T-cell (primary cell): ENCODE results near the gene DGCR2. TPM values are rescaled to one million over a fixed set of nuclear protein-coding genes. Genes with fewer than 3 reads are reported as not detected.
A peak's percentile ranks its signal among the peaks of the same experiment; 100 is the strongest.

Experiments used
- ATAC-seq, 4 experiments: fragments of 200-7000 bp in 3 of 4; fragments of 150-1000 bp in 1 of 4; cut with Tn5 transposase; replicated peaks in 1 of 4; 1 replicate in 3 of 4; 2 replicates in 1 of 4; pipeline ENCODE4 v1.10.0; 2021; ENCODE audit warnings: moderate library complexity in 3 of 4, mild to moderate bottlenecking in 2 of 4, moderate number of reproducible peaks in 1 of 4
- CTCF ChIA-PET, 2 donors: fragments of 300-600 bp; sonication (Branson Sonifier 250); formaldehyde crosslinking; loops; one replicate each; lab custom pipeline; 2022; ENCODE audit warnings: antibody characterized with exemption in 2 of 2; lab: Charles Lee
- POLR2A ChIA-PET, 2 donors: fragments of 300-600 bp; sonication (Branson Sonifier 250); formaldehyde crosslinking; loops; one replicate each; lab custom pipeline; 2022; ENCODE audit warnings: antibody characterized with exemption in 2 of 2; lab: Charles Lee
- DNase-seq, 35 experiments: peaks; one replicate each; pipeline versions ENCODE4 v3.0.0 to v3.0.0-alpha.2; 2013 to 2023
- H3K27ac ChIP-seq: one replicate; pipeline ENCODE4 v1.5.1; 2013; ENCODE audit warnings: low read length
- H3K27me3 ChIP-seq, 2 experiments: replicated peaks in 1 of 2; 1 replicate in 1 of 2; 2 replicates in 1 of 2; pipeline versions ENCODE4 v1.6.1 to v1.7.0; 2013; ENCODE audit warnings: low read length in 1 of 2, mixed read lengths in 1 of 2; ENCODE audit not compliant: control insufficient read depth in 2 of 2, insufficient read depth in 2 of 2; ENCODE audit errors: extremely low read depth in 1 of 2
- H3K36me3 ChIP-seq, 2 donors: 1 replicate in 1 of 2; 2 replicates in 1 of 2; pipeline versions ENCODE4 v1.6.1 to v1.7.0; 2013; ENCODE audit warnings: low read length in 1 of 2; ENCODE audit not compliant: control insufficient read depth in 2 of 2, insufficient read depth in 1 of 2; ENCODE audit errors: extremely low read depth in 1 of 2
- H3K4me1 ChIP-seq, 2 experiments: 1 replicate in 1 of 2; 2 replicates in 1 of 2; pipeline versions ENCODE4 v1.6.1 to v1.7.0; 2013; ENCODE audit warnings: low read length in 2 of 2, mixed read lengths in 1 of 2; ENCODE audit not compliant: insufficient read depth in 2 of 2, control insufficient read depth in 1 of 2; ENCODE audit errors: extremely low read depth in 1 of 2
- H3K4me3 ChIP-seq, 2 donors: 1 replicate in 1 of 2; 2 replicates in 1 of 2; pipeline versions ENCODE4 v1.5.1 to v1.7.0; 2013; ENCODE audit warnings: mild to moderate bottlenecking in 2 of 2, low read length in 1 of 2, moderate library complexity in 1 of 2; ENCODE audit not compliant: control insufficient read depth in 1 of 2; ENCODE audit errors: extremely low read depth in 1 of 2
- H3K9me3 ChIP-seq: 2 replicates; pipeline ENCODE4 v1.7.0; 2013
- H3K27ac Mint-ChIP-seq, 2 donors: one replicate each; pipeline ENCODE4 v1.8.0; 2020 to 2021; ENCODE audit warnings: mild to moderate bottlenecking in 2 of 2, mixed read lengths in 2 of 2
- H3K27me3 Mint-ChIP-seq, 2 donors: one replicate each; pipeline ENCODE4 v1.8.0; 2021 to 2022; ENCODE audit warnings: mixed read lengths in 2 of 2
- H3K36me3 Mint-ChIP-seq: one replicate; pipeline ENCODE4 v1.8.0; 2021; ENCODE audit warnings: mixed read lengths
- H3K4me1 Mint-ChIP-seq, 3 donors: one replicate each; pipeline ENCODE4 v1.8.0; 2020 to 2022; ENCODE audit warnings: mixed read lengths in 3 of 3, mild to moderate bottlenecking in 1 of 3
- H3K4me3 Mint-ChIP-seq, 3 donors: one replicate each; pipeline ENCODE4 v1.8.0; 2020 to 2022; ENCODE audit warnings: mild to moderate bottlenecking in 3 of 3, mixed read lengths in 3 of 3, moderate library complexity in 3 of 3
- H3K9me3 Mint-ChIP-seq, 3 donors: one replicate each; pipeline ENCODE4 v1.8.0; 2020 to 2022; ENCODE audit warnings: mixed read lengths in 3 of 3
- WGBS: methylation state at CpG from one replicate; pipeline ENCODE4 v1.1.5; 2013; ENCODE audit warnings: missing lambda C conversion rate; ENCODE audit not compliant: insufficient coverage; 5-methylcytosine and 5-hydroxymethylcytosine counted together
- total RNA-seq, 35 experiments: library from RNA in 6 of 35; stranded (reverse) in 6 of 35; fragments of 120-200 nt in 1 of 35; gene quantifications; one replicate each; pipeline versions ENCODE4 v1.2.1 to v1.2.4 and lab custom pipeline; 2013 to 2026

DGCR2 gene
- total RNA-seq, 5 donors from 2014 or later (not counting 1 experiment from before 2014, with no cell fraction given): 50.9 to 79.2 (median 71.5) TPM

GRCh38 chr22:19062139-19062942 is 59.9 kb downstream of the DGCR2 start:
- DNase-seq: peak in 1 of 35 experiments; percentile 3
- Histone ChIP-seq H3K4me3 (no peak overlapping the region), H3K27me3 (no peaks in the 10 kb centered on the region), H3K9me3 (no peaks in the 10 kb centered on the region), H3K27ac (no peak overlapping the region), H3K4me1 (no peaks in the 10 kb centered on the region), H3K36me3 (peaks cover 30 to 90% of the 10 kb centered on the region in 2 donors)
- Mint-ChIP-seq H3K4me3 (no peak overlapping the region), H3K4me1 (peaks cover 0 to 11% (median 6%) of the 10 kb centered on the region in 3 donors), H3K9me3 (no peaks in the 10 kb centered on the region), H3K36me3 (peaks cover 60% of the 10 kb centered on the region), H3K27ac (no peak overlapping the region), H3K27me3 (no peaks in the 10 kb centered on the region)
- WGBS: 95% methylated on average over 11 of the region's 12 CpGs
- POLR2A ChIA-PET: interaction anchor here in 1 of 2 donors (0.6 kb wide), 1 partner anchor 92 kb away, joined by 3 read pairs; no protein-coding TSS in a partner anchor
- CTCF ChIA-PET: no interaction called here
- no peak for ATAC-seq

GRCh38 chr22:19061471-19062138 is 60.6 kb downstream of the DGCR2 start:
- no peaks in the 10 kb centered on the region for H3K27me3 ChIP-seq
- ATAC-seq: no peak
- H3K4me1 ChIP-seq: no peaks in the 10 kb centered on the region
- no peak overlapping the region for H3K4me3 ChIP-seq
- H3K27me3 Mint-ChIP-seq: no peaks in the 10 kb centered on the region
- CTCF ChIA-PET: no interaction called here
- no peaks in the 10 kb centered on the region for H3K9me3 ChIP-seq
- POLR2A ChIA-PET: interaction anchor here in 1 of 2 donors (0.6 kb wide), 1 partner anchor 93 kb away, joined by 3 read pairs; no protein-coding TSS in a partner anchor
- DNase-seq: no peak
- H3K4me1 Mint-ChIP-seq: peaks cover 0 to 11% (median 9%) of the 10 kb centered on the region in 3 donors
- peaks cover 28 to 88% of the 10 kb centered on the region in 2 donors for H3K36me3 ChIP-seq
- H3K36me3 Mint-ChIP-seq: peaks cover 65% of the 10 kb centered on the region
- H3K27ac ChIP-seq: no peak overlapping the region
- whole genome bisulfite sequencing: 98% methylated on average over 6 of the region's 6 CpGs
- H3K4me3 Mint-ChIP-seq: no peak overlapping the region
- no peak overlapping the region for H3K27ac Mint-ChIP-seq
- H3K9me3 Mint-ChIP-seq: no peaks in the 10 kb centered on the region

DNA sequence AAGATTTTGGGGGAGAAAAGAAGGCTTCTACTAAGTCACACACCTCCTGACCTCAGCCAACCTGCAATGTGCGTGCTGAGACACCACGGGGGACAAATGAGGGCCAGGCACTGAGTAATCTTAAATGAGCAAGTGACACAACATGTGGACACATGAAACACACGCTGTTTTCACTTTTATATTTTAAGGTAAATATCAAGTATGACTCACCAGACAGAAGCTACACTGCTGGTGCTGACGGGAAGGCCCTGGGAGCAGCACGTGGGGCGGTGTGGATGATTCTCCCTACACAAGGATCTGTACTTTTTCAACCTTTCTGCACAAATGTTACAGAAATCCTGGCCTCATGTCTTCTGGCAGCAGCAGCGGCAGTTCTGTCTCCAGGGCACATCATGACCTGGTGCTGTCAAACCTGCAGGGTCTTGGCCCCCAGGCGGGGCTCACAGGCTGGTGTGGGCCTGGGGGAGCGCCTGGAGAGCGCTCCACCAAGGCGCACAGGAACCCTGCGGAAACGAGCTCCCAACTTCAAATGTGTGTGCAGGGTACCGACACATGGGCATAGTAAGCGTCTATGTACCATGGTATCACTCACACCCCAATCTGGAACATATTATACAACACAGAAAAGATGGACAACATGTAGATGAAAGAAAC is 61.7 kb downstream of the DGCR2 start:
- Histone ChIP-seq H3K27me3 (no peaks in the 10 kb centered on the region), H3K9me3 (no peaks in the 10 kb centered on the region), H3K4me1 (no peaks in the 10 kb centered on the region), H3K36me3 (peaks cover 27 to 81% of the 10 kb centered on the region in 2 donors), H3K4me3 (no peak overlapping the region), H3K27ac (no peak overlapping the region)
- WGBS: 86% methylated on average over 6 of the region's 15 CpGs
- Mint-ChIP-seq H3K36me3 (peaks cover 63% of the 10 kb centered on the region), H3K4me3 (no peak overlapping the region), H3K9me3 (no peaks in the 10 kb centered on the region), H3K4me1 (peaks cover 0 to 11% (median 9%) of the 10 kb centered on the region in 3 donors), H3K27ac (no peak overlapping the region), H3K27me3 (no peaks in the 10 kb centered on the region)
- no peak for DNase-seq
- ATAC-seq: no peak
- ChIA-PET CTCF (no interaction called here), POLR2A (no interaction called here)

GRCh38 chr22:19059481-19060278 is 62.5 kb downstream of the DGCR2 start:
- peaks cover 0 to 11% (median 9%) of the 10 kb centered on the region in 3 donors for H3K4me1 Mint-ChIP-seq
- peak in 1 of 35 experiments; percentile 7 for DNase-seq

DNA sequence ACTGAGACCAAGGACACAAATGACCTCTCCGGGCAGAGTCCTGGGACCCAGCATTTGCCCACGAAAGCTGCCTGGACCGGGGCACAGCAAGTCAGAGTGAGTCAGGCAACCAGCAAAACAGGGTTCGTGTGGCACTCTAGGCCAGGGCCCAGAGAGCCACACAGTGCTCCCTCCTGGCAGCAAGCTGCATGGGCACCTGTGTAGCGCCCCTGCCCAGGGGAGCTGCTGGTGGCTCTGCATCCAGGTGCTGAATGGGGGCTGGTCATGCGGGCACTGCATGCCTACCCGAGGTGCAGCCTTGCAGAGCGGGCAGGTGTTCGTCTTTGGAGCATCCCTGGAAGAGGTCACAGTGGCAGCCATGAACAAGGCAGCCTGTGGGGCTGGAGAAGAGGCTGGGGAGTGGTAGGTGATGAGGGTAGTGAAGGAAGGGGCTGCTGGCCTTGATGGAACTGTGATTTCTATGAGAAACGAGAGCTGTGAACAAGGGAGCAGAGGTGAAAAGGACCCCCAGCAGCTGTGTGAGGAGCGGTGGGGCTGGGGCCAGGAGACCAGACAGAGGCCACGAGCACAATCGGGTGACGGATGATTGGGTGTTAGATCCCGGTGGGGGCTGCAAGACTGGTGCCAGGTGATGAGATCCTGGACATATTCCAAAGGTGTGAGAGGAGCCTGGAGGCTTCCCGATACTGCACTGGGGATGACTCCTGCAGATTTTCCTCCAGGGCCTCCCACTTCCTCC is 63.3 kb downstream of the DGCR2 start:
- H3K27ac Mint-ChIP-seq: peak overlapping the region in 1 of 2 donors; percentile 39
- no peak overlapping the region for H3K4me3 Mint-ChIP-seq
- peaks cover 57% of the 10 kb centered on the region for H3K36me3 Mint-ChIP-seq
- ATAC-seq (no peak), DNase-seq (peak in 1 of 35 experiments; percentile 12)
- H3K27me3 Mint-ChIP-seq: no peaks in the 10 kb centered on the region
- Histone ChIP-seq H3K4me3 (no peak overlapping the region), H3K9me3 (no peaks in the 10 kb centered on the region), H3K27ac (no peak overlapping the region), H3K27me3 (no peaks in the 10 kb centered on the region), H3K4me1 (no peaks in the 10 kb centered on the region), H3K36me3 (peaks cover 19 to 70% of the 10 kb centered on the region in 2 donors)
- H3K4me1 Mint-ChIP-seq: peaks cover 0 to 18% (median 9%) of the 10 kb centered on the region in 3 donors
- no peaks in the 10 kb centered on the region for H3K9me3 Mint-ChIP-seq
- CTCF ChIA-PET: no interaction called here
- POLR2A ChIA-PET: no interaction called here
- 95% methylated on average over 11 of the region's 16 CpGs for WGBS

More at GRCh38 chr22:19059481-19060278, 62.5 kb downstream of the DGCR2 start:
- H3K27me3 Mint-ChIP-seq: no peaks in the 10 kb centered on the region
- Histone ChIP-seq H3K27ac (no peak overlapping the region), H3K27me3 (no peaks in the 10 kb centered on the region), H3K36me3 (peaks cover 27 to 73% of the 10 kb centered on the region in 2 donors), H3K4me3 (no peak overlapping the region), H3K9me3 (no peaks in the 10 kb centered on the region), H3K4me1 (no peaks in the 10 kb centered on the region)
- no peak overlapping the region for H3K4me3 Mint-ChIP-seq
- H3K36me3 Mint-ChIP-seq: peaks cover 55% of the 10 kb centered on the region
- no peak for ATAC-seq
- ChIA-PET CTCF (no interaction called here), POLR2A (no interaction called here)
- no peak overlapping the region for H3K27ac Mint-ChIP-seq
- WGBS: 98% methylated on average over 12 of the region's 20 CpGs
- H3K9me3 Mint-ChIP-seq: no peaks in the 10 kb centered on the region
